ENCODE measurements around the gene AKNAD1.

DNA sequence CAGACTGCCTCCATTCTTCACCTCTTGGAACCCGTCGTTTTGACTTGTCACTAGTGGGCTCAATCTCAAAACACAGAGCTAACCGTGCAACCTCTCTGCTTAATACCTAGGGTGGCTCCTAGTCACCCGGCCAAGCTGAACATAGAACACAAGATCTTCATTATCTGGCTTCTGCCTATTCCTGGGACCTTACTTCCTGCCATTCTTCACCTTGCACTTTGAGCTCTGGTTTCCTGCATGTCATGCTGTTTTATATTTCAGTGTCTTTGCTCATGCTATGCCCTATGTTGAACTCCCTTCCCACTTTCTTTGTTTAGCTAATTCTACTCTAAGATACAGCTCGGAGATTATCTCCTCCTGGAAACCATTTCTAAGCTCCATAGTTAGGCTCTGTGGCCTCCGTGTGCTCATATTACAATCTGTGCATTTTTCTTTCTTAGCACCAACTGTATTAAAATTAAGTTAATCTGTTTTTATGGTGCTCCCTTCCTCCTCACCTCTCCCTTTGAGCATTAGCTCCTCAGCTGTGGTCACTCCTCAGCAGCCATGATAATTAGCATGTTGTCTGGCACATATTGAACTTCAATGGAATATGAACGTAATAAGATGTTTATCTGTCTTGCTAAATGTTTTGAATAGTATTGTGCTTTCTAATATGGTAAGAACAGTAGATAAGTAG, 33.0 kb upstream of the AKNAD1 start:
- no peak for TF ChIP-seq POLR2AphosphoS5 (IDR thresholded peaks at IDR 0.05; ENCODE audit: low read depth, low read length)
- TF ChIP-seq FOXP2 (optimal IDR thresholded peaks at IDR 0.05; ENCODE audit: borderline replicate concordance, extremely low read depth, extremely low read length, insufficient read depth), result no peak
- TF ChIP-seq SIN3A (IDR thresholded peaks at IDR 0.05; ENCODE audit: borderline replicate concordance, insufficient read depth, low read length), result no peak

Data from PFSK-1 (cell line).